ENCODE results near the gene GATA2.

The GATA2 gene

DNA sequence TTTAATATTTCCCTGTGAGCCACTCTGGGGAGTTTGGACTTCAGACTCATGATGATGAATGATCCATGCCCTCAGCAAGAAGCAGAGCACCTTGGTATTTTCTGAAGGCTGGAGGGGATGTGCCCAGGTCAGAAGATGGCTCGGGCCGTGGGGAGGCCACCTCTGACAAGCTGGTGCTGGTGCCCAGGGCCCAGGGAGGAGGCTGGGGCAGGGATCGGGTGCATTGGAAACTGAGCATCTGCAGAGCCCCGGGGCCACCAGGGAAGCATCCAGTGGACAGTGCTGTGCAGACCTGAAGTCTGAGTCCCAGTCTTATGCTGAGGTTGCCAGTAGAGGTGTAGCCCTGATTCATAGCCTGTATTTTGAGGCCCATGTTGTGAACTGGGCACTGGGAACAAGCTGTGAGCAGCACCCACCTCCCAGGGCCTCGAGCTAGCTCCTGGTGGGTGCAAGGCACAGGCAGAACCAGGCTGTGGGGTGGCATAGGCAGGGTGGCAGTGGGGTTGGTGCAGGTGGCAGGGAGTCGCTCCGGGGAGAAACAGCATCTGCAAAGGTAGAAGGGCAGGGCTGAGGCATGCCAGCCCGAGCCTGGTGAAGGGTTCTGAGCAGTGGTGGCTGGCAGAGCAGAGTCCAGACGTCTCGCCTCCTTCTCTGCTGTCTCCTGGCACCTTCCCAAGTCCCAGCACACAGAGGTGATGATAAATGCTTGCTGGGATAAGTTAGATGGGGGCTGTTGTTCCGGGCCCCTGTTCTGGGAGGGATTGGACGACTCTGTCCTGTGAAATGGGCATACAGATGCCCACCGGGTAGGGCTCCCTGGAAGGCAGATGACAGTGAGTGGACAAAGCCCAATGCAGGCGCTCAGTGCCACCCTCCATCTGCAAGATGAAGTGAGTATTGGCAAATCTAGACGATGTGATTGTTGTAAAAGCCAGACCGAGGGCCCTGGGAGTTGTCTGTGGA, 36.9 kb downstream of the GATA2 start:
- DNase-seq (ENCODE audit: low spot score), result no peak

DNA sequence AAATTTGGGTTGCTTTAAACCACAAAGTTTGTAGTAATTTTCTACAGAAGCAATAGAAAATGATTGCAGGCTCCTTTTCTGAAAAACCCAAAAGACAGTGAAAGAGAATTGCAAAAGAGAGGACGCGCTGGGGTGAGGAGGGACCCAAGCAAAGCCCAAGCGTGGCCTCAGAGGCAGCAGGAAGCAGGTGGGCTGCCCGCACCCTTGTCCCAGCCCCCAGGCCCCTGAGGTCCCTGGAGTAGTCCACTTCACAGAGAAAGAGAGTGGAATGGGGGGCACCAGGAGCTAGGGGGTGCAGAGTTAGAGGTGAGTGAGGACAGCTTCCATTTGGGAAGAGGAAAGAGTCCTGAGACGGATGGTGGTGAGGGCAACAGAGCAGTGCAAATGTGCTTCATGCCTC, 37.9 kb downstream of the GATA2 start:
- no peak for DNase-seq (ENCODE audit: low spot score)

DNA sequence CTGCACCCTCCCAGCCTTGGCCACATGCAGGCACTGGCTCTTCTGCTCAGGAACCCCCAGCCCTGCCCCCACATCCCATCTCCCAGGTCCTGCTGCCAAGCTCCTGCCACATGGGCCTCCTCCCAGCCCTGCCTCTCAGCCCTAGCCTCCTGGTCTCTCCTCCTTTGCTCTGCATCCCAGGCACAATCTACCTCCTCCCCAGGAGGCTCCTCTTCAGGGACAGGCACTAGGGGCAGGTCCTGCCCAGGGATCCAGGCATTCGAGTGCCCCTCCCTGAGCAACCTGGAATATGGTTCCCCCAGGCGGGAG, 38.7 kb downstream of the GATA2 start:
- no peak for DNase-seq (ENCODE audit: low spot score)

GRCh38 chr3:128453501-128454309, 39.3 kb downstream of the GATA2 start:
- no peak for DNase-seq (ENCODE audit: low spot score)

DNA sequence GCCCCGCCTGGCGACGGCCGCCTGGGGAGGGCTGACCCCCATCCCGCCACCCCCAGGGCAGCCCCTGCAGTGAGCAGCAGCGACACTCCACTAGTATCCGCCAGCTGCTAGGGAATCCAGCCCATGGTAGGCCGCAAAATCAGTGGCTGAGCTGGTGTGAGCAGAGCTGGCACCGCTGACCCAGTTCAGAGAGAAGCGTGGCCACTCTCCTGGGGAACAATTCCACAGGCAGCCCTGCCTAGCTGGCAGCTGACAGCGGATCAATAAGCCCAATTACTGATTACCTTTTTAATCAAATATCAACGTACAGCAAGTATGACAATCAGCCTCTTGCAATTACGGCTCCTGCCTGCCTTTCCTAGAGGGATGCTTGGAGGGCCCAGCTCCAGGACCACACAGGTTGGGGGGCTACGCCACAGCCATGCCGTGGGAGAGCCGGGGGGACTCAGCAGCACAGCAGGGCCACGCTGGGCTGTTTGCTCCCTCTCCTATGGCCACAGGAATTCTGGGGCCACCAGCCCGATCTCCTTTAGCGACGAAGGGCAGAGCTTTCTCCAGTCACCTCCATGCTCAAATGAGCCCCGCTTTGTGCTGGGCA, 40.2 kb downstream of the GATA2 start:
- no peak for DNase-seq (ENCODE audit: low spot score)

- DNase-seq (ENCODE audit: low spot score), result no peak
These were observed 40.9 kb downstream of the GATA2 start for GRCh38 chr3:128452120-128452519.

DNA sequence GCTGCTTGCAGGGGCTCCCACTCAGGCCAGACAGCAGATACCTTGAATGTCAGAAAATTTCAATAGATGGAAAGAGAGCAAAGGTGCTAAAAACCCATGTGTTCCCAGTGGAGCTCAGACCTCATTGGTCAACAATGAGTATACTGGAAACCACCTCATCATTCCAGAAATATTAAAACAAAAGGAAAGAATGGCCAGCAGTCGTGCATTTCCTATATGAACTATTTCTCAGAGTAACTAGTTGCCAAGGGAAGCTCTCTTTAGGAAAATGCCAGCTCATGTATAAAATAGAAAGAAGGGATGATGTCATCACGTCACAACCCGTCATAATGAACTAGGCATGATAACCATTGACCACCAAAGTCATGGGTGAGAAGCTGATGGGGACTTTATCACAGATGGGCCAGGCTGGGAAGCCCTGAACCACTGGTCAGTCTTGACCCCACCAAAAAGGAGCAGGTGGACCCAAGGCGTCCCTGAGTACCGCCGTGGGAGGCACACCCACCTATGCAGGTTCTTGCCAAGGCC, 43.8 kb downstream of the GATA2 start:
- DNase-seq (ENCODE audit: low spot score), result no peak

DNA sequence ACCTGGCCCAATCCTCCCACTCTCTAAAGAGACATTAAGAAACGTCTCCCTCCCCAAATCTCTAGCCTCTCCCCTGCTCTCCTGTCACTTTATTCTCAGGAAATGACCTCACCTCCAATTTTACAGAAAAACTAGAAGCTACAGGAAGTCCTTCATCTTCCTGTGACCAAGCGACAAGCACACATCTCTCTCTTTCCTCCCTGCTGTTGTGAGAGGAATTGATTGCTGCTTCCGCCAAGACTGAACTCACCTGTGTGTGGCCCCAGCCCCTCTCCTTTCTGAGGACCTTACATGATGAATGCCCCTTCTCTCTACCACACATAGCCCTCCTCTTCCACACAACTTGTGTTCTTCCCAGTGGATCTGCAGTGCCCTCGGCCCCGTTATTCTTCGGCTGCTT, 44.5 kb downstream of the GATA2 start:
- no peak for DNase-seq (ENCODE audit: low spot score)

DNA sequence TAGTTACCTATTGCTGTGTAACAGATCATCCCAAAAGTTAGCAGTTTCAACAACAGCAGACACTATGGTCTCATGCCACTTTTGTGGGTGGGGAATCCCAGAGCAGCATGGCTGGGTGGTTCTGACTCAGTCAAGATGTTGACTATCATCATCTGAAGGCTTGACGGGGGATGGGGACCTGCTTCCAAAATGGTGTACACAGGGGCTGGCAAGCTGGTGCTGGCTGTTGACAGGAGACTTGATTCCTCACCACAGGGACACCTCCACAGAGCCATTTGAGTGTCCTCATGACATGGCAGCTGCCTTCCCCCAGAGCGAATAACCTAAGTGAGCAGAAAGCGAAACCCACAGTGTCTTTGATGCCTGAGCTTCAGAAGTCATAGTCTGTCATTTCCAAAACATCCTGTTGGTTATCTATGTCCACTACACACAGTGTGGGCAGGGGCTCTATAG, 45.4 kb downstream of the GATA2 start:
- DNase-seq (ENCODE audit: low spot score), result no peak

- no peak for DNase-seq (ENCODE audit: low spot score)
These were observed 46.2 kb downstream of the GATA2 start for GRCh38 chr3:128446821-128447220.

DNA sequence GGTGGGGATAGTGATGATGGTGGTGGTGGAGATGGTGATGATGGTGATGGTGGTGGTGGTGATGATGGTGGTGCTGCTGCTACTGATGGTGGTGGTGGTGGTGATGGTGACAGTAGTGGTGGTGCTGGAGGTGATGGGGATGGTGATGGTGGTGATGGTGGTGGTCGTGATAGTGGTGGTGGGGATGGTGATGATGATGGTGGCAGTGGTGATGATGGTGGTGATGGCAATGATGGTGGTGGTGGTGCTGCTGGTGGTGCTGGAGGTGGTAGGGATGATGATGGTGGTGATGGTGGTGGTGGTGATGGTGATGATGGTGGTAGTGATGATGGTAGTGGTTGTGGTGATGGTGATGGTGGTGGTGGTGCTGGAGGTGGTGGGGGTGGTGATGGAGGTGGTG, 47.6 kb downstream of the GATA2 start:
- DNase-seq (ENCODE audit: low spot score), result no peak

GRCh38 chr3:128443771-128444170, 49.2 kb downstream of the GATA2 start:
- DNase-seq (ENCODE audit: low spot score), result no peak

DNA sequence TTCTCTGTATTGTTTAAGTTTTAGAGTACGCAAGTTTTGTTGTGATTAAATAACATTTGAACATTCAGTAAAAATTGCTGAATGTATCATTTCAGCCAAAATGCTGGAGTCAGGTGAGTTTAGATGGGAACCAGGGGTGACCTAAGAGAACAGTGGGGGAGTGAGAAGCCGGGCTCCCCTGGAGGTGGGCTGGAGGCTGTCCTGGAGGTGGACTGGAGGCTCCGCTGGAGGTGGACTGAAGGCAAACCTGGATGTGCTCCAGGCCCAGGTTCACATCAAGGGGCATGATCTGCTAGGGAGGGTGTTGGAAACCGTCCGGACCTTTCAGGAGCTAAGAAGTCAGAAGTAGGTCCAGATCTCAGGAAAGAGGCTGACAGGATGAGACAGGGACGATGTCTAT, 50.1 kb downstream of the GATA2 start:
- no peak for DNase-seq (ENCODE audit: low spot score)

- no peak for DNase-seq (ENCODE audit: low spot score)
These were observed 50.9 kb downstream of the GATA2 start for GRCh38 chr3:128442070-128442469.

GRCh38 chr3:128439226-128439625, 53.8 kb downstream of the GATA2 start:
- DNase-seq (ENCODE audit: low spot score), result no peak

DNA sequence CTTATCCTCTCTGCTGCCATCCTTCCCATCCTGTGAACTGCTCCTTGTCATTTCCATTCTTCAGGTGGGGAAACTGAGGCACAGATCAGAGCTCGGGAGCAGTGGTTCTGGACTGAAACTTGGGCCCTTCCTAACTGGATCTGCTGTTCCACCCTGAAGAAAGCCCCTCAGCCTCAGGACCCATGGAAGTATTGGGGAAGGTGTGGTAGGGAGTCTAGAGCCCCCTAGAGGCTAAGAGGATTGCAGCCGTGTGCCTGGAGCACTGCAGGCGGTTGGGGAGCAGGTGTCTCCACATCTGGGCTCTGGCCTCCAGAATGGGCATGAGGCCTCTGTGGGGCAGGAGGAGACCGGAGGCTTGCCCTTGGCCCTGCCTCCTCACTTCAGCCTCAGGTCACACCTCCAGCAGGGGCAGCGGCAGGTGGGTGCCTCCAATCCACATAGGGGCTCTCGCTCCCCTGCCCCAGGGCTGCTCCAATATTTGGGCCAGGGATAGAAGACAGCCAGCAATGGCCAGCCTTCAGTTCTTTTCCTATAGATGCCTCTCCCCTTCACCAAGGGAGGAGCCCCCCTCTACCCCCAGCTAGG, 54.4 kb downstream of the GATA2 start:
- DNase-seq (ENCODE audit: low spot score), result no peak

GRCh38 chr3:128436214-128436613, 56.8 kb downstream of the GATA2 start:
- DNase-seq (ENCODE audit: low spot score), result no peak

DNA sequence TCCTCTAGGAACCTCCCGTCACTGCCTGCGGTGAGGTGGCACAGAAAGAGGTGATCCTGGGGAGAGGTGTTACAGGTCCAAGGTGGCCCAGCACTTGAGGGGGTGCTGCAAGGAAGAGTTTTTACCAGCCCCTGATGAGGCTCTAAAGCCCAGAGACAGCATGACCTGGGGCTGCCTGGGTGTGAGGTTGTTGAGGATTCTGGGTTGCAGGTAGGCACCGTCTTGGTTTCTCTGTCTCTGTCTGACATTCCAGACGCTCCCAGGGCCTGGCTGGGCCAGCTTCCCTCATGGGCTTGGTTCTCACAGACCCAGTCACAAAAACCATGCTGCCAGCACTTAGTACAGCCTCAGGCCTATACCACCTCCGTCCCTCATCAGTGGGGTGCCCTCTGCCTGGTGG, 57.4 kb downstream of the GATA2 start:
- no peak for DNase-seq (ENCODE audit: low spot score)

DNA sequence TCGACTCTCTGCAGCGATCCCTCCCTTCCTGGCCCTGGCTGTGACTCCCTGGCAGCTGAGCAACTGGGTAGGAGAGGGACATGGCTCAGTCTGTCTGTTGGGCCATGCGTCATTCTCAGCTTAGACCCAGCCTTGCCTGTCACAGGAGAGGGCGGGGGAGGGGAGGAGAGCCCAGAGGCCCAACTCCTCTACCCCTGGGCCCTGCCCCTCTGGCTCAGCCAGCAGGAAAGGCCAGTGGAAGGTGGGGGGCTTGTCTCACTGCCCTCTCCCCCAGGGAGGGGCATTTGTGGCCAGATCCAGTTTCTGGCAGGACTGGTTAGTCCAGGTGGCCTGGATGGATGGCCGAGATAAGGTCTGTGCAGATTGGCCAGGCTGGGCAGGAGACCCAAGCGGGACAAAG, 57.9 kb downstream of the GATA2 start:
- no peak for DNase-seq (ENCODE audit: low spot score)

DNA sequence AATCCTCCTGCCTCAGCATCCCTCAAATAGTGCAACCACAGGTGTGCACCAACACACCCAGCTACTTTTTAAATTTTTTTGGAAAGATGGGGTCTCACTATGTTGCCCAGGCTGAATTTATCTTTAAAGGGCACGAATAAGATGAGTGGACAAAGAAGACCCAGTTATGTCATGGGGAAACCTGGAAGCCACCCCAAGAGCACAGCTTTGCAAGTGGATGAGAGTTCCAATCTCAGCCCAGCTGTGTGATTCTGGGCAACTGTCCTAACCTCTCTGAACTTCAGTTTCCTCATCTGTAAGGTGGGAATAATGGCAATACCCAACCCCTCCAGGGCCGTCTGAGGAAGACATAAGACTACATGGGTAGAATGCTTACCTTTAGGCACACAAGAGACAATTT, 58.5 kb downstream of the GATA2 start:
- DNase-seq (ENCODE audit: low spot score), result no peak

- peak; percentile 36 for DNase-seq (ENCODE audit: low spot score)
These were observed 59.2 kb downstream of the GATA2 start for GRCh38 chr3:128433837-128434165.

All from SW480 (cell line).